ENCODE results near the gene MCRIP1. TPM values are rescaled to one million over a fixed set of nuclear protein-coding genes. Genes with fewer than 3 reads are reported as not detected.

MCRIP1 gene
- polyA plus RNA-seq, 1 of the 3 experiments (the other 2 are of a cell fraction) = 156 TPM

DNA sequence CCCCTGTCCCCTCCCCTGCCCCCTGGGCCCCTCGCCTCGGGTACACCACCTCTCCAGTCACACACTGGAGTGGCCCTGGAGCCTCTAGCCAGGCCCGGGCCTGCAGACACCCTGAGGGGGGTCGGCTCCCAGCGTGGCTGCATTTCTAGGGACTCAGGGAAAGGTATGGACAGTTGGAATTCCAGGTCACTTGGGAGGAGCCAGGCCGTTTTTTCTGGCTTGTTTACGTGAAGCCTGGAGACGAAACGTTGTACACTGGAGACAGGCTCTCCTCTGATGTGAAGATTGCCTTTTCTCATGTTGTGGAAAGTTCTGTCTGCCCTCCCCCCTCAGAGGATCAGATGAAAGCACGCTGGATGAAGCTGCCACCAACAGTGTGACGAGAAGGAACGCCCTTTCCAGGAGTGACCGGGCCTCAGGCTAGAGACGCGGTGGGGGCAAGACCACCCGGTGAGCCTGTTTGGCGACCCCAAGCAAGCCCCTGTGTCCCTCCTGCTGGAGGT is 5.7 kb upstream of the MCRIP1 start:
- 61% methylated on average over 17 of the region's 17 CpGs for WGBS (ENCODE audit: low lambda C conversion rate)
- peaks cover 0 to 9% of the 10 kb centered on the region in 2 experiments; a peak in 1 of 4 replicates for H3K4me1 ChIP-seq (ENCODE audit: control insufficient read depth in 1 of 2, insufficient read depth in 2 of 2, low read depth in 1 of 2, low read length in 1 of 2)
- peaks cover 5% of the 10 kb centered on the region; the same call in 1 of the 2 replicates for H3K79me2 ChIP-seq (ENCODE audit: insufficient read depth)
- H3K27me3 ChIP-seq (ENCODE audit: insufficient read depth) = no peaks in the 10 kb centered on the region
- peaks cover 0 to 12% of the 10 kb centered on the region in 2 experiments for H3K36me3 ChIP-seq (replicated peaks in 1 of 2; ENCODE audit: control insufficient read depth in 1 of 2, insufficient read depth in 2 of 2, low read length in 1 of 2)
- no peaks in the 10 kb centered on the region for H3K9me3 ChIP-seq
- no peak overlapping the region for H2AFZ ChIP-seq (ENCODE audit: low read depth)
- ChIA-PET POLR2A (no interaction called here), CTCF (interaction anchor here (1.2 to 3.4 kb wide), 5 partner anchors 9 to 103 kb away, joined by 3 to 8 read pairs (median 4); no protein-coding TSS in a partner anchor)
- no peak overlapping the region for H3K27ac ChIP-seq (ENCODE audit: low read depth in 2 of 2, low read length in 1 of 2)
- TF ChIP-seq TEAD4 (IDR thresholded peaks at IDR 0.05; ENCODE audit: borderline replicate concordance, insufficient read depth) = no peak
- TF ChIP-seq EZH2phosphoT487 (IDR thresholded peaks at IDR 0.05; ENCODE audit: borderline replicate concordance, low read depth) = no peak
- TF ChIP-seq EP300 (IDR thresholded peaks at IDR 0.05; ENCODE audit: borderline replicate concordance in 1 of 2, low read depth in 1 of 2, low read length in 1 of 2) = no peak
- TF ChIP-seq, protein P1, sequence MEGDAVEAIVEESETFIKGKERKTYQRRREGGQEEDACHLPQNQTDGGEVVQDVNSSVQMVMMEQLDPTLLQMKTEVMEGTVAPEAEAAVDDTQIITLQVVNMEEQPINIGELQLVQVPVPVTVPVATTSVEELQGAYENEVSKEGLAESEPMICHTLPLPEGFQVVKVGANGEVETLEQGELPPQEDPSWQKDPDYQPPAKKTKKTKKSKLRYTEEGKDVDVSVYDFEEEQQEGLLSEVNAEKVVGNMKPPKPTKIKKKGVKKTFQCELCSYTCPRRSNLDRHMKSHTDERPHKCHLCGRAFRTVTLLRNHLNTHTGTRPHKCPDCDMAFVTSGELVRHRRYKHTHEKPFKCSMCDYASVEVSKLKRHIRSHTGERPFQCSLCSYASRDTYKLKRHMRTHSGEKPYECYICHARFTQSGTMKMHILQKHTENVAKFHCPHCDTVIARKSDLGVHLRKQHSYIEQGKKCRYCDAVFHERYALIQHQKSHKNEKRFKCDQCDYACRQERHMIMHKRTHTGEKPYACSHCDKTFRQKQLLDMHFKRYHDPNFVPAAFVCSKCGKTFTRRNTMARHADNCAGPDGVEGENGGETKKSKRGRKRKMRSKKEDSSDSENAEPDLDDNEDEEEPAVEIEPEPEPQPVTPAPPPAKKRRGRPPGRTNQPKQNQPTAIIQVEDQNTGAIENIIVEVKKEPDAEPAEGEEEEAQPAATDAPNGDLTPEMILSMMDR (IDR thresholded peaks at IDR 0.05) = no peak
- TF ChIP-seq YY1 (IDR thresholded peaks at IDR 0.05; ENCODE audit: low read depth) = no peak
- no peak for TF ChIP-seq MXI1 (IDR thresholded peaks at IDR 0.05; ENCODE audit: low read depth, low read length)
- no peak for TF ChIP-seq TCF12 (IDR thresholded peaks at IDR 0.05)
- no peak for TF ChIP-seq SIN3A (IDR thresholded peaks at IDR 0.05; ENCODE audit: borderline replicate concordance, low read depth, low read length)
- no peaks in the 10 kb centered on the region for H3K9me2 ChIP-seq
- H4K20me1 ChIP-seq (ENCODE audit: insufficient read depth) = no peaks in the 10 kb centered on the region; the same call in 1 of the 2 replicates
- H3F3A ChIP-seq (replicated peaks; ENCODE audit: insufficient read depth) = peaks cover 18% of the 10 kb centered on the region
- no peak overlapping the region for H3K4me3 ChIP-seq (ENCODE audit: low read depth in 2 of 2, low read length in 1 of 2)
- H3K4me2 ChIP-seq = no peak overlapping the region
- H3K9ac ChIP-seq = no peak overlapping the region
- no peak for DNase-seq

DNA sequence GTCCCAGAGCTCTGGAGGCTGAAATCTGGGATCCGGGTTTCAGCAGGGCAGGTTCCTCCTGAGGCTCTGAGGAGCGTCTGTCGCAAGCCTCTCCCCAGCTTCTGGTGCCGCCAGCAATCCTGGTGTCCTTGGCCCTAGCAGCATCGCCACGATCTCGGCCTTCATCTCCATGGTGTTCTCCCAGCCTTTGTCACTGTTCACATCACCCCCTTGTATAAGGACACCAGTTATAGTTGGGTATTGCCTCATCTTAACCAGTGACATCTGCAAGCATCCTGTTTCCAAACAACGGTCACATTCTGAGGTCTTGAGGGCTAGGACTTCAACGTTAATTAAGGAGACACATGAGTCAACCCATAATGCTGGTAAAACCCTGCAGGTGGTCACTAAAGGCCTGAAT is 4.5 kb upstream of the MCRIP1 start:
- POLR2A ChIA-PET = no interaction called here
- H3K4me3 ChIP-seq (ENCODE audit: low read depth in 2 of 2, low read length in 1 of 2) = no peak overlapping the region
- H4K20me1 ChIP-seq (ENCODE audit: insufficient read depth) = no peaks in the 10 kb centered on the region
- H3F3A ChIP-seq (replicated peaks; ENCODE audit: insufficient read depth) = peaks cover 12% of the 10 kb centered on the region
- no peak overlapping the region for H3K9ac ChIP-seq
- DNase-seq = no peak
- peaks cover 13% of the 10 kb centered on the region for H3K79me2 ChIP-seq (ENCODE audit: insufficient read depth)
- no peaks in the 10 kb centered on the region for H3K27me3 ChIP-seq (ENCODE audit: insufficient read depth)
- peaks cover 0 to under 1% of the 10 kb centered on the region in 2 experiments for H3K36me3 ChIP-seq (replicated peaks in 1 of 2; ENCODE audit: control insufficient read depth in 1 of 2, insufficient read depth in 2 of 2, low read length in 1 of 2)
- H3K4me2 ChIP-seq = no peak overlapping the region
- peaks cover 0 to 10% of the 10 kb centered on the region in 2 experiments; a peak in 1 of 4 replicates for H3K4me1 ChIP-seq (ENCODE audit: control insufficient read depth in 1 of 2, insufficient read depth in 2 of 2, low read depth in 1 of 2, low read length in 1 of 2)
- H3K9me3 ChIP-seq = no peaks in the 10 kb centered on the region
- TF ChIP-seq, protein P2, sequence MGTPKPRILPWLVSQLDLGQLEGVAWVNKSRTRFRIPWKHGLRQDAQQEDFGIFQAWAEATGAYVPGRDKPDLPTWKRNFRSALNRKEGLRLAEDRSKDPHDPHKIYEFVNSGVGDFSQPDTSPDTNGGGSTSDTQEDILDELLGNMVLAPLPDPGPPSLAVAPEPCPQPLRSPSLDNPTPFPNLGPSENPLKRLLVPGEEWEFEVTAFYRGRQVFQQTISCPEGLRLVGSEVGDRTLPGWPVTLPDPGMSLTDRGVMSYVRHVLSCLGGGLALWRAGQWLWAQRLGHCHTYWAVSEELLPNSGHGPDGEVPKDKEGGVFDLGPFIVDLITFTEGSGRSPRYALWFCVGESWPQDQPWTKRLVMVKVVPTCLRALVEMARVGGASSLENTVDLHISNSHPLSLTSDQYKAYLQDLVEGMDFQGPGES (IDR thresholded peaks at IDR 0.05; ENCODE audit: low read depth, low read length) = no peak
- TF ChIP-seq RXRA (IDR thresholded peaks at IDR 0.05; ENCODE audit: borderline replicate concordance, low read depth) (no peak), NFIC (IDR thresholded peaks at IDR 0.05; ENCODE audit: borderline replicate concordance) (no peak), FOXM1 (IDR thresholded peaks at IDR 0.05; ENCODE audit: low read depth) (no peak)
- TF ChIP-seq, protein P3, sequence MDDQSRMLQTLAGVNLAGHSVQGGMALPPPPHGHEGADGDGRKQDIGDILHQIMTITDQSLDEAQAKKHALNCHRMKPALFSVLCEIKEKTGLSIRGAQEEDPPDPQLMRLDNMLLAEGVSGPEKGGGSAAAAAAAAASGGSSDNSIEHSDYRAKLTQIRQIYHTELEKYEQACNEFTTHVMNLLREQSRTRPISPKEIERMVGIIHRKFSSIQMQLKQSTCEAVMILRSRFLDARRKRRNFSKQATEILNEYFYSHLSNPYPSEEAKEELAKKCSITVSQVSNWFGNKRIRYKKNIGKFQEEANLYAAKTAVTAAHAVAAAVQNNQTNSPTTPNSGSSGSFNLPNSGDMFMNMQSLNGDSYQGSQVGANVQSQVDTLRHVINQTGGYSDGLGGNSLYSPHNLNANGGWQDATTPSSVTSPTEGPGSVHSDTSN (IDR thresholded peaks at IDR 0.05) = peak; percentile 41
- CTCF ChIA-PET = interaction anchor here (1.0 to 2.0 kb wide), 2 partner anchors 17 to 30 kb away, joined by 3 to 6 read pairs; no protein-coding TSS in a partner anchor
- H3K9me2 ChIP-seq = no peaks in the 10 kb centered on the region
- 76% methylated on average over 9 of the region's 9 CpGs for WGBS (ENCODE audit: low lambda C conversion rate)
- H2AFZ ChIP-seq (ENCODE audit: low read depth) = no peak overlapping the region
- H3K27ac ChIP-seq (ENCODE audit: low read depth in 2 of 2, low read length in 1 of 2) = no peak overlapping the region
